ENCODE measurements around the gene USP16.

Gene USP16

DNA sequence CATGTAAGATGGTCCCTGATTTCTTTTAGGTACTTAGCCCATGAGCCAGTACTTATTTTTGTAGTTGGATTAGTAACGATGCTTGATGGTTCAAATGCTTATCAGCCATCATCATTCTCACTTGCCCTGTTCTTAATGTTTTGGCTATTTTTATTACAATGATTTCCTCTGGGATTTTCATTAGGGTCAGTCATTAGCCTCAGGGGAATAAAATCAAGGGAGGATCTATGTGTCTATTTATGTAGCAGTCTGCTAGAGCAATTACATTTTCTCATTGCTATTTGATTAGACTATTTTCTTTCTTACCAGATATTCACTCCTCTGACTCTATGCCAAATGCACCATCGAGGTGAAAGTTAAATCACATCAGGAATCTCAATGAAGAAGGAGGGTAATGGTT is 59.9 kb downstream of the USP16 start:
- no peak for DNase-seq

DNA sequence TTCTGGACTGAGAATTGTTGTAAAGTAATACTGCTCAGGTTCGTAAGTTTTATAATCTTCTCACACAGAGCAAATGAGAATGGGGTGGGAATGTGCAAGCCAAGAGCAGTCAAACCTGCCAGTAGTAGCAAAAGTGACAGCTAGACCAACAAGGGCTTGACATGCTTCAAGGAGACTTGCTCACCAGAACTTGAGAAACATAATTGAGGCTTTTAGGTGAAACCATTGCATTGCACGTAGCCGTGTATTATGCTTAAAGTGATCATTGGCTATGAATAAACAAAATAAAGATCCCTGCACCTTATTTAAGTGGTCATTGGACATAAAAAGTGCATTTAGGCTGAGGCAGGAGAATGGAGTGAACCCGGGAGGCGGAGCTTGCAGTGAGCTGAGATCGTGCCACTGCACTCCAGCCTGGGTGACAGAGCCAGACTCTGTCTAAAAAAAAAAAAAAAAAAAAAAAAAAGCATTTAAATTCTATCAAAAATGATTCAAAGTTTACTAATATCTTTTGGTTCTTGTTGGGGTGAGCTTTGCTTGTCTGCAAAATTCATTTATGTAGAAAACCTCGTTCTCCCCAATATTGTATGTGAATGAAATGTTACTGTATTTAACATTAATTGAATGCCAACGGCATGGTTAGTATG is 60.8 kb downstream of the USP16 start:
- no peak for DNase-seq

DNA sequence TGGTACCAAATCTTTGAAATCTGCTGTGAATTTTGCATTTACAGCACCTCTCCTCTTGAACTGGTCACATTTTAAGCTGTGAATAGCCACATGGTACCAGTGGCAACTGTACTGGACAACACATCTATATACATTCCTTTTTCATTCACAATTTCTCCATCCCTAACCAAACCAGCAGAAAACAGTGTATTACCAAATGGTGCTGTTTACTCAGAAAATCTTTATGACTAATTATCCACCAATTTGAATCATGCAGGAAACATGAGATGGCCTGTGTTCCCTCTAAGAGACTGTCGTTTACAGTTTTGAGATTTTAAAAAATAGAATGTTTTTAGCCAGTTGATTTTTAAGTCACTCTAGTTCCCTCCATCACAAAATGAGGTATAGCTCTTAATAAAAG is 66.6 kb downstream of the USP16 start:
- DNase-seq = no peak

DNA sequence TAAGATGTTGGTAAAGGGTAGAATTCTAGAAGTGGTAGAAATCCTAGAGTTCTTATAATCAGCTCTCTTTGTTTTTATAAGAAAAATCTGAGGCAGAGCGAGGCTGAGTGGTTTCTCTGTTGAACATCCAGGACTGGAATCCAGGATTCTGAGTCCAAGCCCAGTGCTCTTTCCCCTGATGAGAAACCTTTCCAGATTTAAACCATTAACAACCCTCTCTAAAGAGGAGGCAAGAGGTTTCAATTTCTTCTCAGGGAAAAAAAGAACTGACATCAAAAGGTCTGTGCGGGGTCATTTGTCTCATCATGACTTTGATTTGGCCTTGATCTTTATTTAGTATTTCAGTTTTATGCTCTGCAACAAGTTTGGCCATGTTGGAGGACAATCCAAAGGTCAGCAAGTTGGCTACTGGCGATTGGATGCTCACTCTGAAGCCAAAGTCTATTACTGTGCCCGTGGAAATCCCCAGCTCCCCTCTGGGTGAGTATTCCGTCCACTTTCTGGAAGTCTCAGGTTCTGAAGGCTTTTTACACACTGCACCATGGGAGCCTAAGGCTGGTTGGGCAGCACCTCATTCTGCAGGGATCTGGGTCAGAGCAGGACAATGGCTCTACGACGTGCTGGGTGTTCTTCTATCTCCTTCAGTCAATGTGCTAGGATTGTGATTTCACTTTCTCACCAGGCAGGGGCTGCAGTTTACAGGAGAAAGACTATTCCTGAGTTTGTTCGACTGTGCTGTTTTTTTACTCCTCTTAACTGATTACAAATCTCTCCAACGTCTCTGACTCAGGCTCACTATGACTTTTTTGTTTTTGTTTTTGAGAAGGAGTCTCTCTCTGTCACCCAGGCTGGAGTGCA is 67.9 kb downstream of the USP16 start:
- DNase-seq = no peak

DNA sequence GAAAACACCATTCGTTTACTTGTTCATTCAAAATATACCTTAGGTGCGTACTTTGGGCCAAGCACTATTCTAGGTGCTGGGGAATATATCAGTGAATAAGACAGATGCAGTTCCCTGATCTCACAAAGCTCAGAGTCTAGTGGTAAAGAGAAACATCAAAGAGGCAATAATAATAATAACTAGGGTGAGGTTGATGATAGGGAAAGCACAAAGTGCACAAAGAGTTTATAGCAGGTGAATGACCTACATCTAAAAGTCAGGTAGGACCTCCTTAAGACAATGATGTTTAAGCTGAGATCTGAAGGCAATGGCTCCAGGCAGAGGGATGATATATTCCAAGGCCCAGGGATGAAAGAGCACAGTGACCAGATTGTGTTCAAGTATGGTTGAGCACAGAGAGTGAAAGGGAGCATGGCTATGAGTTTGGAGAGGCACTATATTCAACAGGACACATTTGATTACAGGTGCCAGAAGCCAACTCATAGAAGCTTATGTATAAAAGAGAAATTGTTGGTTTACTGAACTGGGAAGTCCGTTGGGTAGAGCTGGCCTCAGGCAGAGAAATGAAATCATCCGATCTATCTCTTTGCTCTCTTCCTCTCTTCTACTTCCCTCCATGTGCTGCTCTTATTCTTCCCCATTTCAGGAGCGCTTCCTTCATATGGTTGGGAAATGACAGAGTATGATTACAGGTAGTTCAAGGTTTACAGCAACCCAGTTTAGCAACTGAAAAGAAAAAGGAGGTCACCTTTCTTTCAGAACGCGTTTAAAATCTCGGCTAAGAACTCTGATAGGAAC is 71.9 kb downstream of the USP16 start:
- DNase-seq = peak; percentile 28

DNA sequence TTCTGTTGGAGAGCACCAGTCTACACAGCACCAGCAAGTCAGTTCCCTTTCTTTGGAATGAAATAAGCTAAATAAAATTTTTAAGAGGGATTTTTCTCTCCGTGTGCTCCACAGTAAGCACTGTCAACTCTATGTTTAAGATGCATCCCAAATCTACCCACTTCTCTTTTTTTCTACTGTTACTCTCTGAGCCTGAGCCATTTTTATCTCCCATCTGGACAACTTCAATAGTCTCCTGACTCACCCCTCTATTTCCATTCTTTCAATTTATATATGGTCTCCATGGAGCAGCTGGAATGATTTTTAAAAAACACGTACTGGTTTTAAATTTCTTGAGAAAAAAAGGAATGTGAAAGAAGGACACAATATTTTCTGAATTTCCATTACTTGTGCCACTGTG is 73.7 kb downstream of the USP16 start:
- peak; percentile 80 for DNase-seq

DNA sequence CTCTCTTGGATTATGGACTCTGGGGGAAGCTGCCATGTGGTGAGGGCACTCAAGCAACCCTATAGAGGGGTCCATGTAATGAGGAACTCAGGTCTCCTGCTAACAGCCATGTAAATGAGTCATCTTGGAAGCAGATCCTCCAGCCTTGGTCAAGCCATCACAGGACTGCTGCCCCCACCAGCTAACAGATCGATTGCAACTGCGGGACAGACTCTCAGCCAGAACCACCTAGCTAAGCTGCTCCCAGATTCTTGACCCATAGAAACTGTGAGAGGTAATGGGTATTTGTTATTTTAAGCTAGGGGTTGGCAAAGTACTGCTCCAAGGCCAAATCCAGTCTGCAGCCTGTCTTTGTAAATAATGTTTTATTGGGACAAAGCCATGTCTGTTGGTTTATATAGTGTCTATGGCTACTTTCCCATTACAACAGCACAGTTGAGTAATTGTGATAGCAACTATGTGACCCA is 78.4 kb downstream of the USP16 start:
- peak; percentile 51 for DNase-seq
